Brain pericyte (primary cell): Measurements from ENCODE around the gene CDC14A.
"Not testable (repeated sequence)": the region's sequence is repeated elsewhere in the genome, so short reads cannot be mapped to it uniquely, and the experiment has no call there.

Experiments used
- DNase-seq: peaks from one replicate; pipeline ENCODE4 v3.0.0-alpha.2; 2012; ENCODE audit warnings: low read depth, low spot score

Gene CDC14A

DNA sequence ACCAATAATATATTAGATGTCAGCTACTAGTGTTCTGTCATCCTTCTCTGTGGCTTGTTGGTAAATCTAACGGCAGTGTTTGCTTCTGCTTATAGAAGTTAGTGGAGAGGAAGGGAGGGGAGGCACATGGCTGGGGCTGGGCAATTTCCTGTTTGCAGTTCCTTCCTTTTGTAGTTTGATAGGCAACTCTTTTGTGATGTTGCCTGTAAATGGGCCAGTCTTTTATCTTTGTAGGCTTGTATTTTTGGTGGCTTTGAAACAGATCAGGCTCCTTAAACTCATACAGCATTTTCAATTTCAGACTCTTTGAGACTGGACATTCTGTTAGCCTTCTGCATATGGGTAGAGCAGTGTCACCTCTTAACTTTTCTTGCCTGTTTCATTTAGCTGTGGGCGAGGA is 48.1 kb downstream of the CDC14A start:
- no peak for DNase-seq

DNA sequence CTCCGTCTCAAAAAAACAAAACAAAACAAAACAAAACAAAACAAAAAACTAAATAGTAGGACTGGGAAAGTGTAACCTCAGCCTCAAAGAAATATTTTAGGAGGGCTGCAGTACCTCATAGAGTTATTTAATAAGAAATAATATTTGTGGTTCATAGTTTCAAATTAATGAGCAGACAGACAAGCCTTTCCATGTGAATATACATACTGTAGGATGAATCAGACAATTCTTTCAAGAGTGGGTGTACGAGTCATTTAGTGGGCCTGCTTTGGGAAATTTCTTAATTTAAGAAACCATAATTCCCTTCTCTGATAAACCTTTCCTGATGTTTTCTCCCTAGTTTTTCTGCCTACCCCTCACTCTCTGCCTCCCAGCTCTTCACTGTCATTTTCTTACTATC is 52.5 kb downstream of the CDC14A start:
- DNase-seq: no peak

DNA sequence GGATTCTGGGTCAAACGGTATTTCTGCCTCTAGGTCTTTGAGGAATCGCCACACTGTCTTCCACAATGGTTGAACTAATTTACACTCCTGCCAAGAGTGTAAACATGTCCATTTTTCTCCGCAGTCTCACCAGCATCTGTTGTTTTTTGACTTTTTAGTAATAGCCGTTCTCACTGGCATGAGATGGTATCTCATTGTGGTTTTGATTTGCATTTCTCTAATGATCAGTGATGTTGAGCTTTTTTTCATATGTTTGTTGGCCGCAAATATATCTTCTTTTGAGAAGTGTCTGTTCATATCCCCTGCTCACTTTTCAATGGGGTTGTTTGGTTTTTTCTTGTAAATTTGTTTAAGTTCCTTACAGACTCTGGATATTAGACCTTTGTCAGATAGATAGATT is 53.6 kb downstream of the CDC14A start:
- DNase-seq: not testable (repeated sequence)

DNA sequence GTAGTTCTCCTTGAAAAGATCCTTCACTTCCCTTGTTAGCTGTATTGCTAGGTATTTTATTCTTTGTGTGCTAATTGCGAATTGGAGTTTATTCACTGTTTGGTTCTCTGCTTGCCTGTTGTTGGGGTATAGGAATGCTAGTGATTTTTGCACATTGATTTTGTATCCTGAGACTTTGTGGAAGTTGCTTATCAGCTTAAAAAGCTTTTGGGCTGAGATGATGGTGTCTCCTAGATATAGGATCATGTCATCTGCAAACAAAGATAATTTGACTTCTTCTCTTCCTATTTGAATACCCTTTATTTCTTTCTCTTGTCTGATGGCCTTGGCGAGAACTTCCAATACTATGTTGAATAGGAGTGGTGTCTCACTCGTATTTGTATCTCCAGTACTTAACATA is 55.1 kb downstream of the CDC14A start:
- not testable (repeated sequence) for DNase-seq

DNA sequence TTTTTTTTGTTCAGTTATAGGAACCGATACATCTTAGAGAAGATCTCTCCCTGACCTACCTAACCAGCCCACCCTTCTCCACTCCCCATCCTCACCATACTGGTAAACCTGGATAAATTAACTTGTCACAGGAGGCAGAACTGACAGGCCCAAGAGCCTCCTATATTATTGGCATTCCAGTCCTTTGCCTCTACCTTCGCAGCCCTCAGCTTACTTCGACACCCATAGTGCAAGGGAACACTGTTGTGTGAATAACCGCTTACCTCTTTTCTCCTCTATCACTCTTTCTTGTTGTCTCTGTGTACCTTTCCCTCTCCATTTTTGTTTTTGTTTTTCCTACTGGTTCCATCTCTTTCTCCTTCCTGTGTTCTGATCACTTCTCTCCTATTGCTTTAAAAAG is 58.7 kb downstream of the CDC14A start:
- no peak for DNase-seq

DNA sequence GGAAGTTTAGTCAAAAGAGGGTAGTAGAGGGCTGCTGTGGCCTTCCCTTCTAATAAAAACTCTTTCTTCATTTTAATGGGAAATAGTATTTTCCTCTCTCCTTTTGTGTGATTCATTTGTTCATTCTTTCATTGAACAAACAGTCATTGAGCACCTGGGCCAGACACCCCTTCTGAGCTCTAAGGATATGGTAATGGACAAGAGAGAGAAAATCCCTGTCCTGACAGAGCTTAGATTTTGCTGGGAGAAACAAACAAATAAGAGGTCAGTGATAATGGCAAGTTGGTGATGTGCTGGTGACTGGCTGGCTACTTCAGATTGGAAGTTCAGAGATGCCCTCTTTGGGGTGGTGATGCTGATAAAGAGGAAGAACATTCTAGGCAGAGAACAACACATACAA is 59.3 kb downstream of the CDC14A start:
- no peak for DNase-seq

DNA sequence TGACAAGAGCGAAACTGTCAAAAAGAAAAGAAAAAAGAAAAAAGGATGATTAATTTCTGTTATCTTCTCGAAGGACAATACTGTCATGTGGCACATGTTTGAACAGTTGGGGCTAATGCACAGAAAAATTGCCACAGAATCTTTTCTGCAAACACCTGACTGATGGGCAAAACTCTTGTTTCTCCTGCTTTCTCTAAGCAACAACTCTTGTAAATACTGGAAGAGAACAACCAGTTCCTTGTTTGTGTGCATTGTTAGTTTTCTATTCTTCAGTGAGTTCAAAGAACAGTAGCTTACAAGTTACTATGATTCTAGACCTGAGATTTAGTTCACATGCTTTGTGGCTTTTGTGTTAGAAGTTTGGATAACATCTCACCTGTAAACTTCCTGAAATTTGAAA is 60.7 kb downstream of the CDC14A start:
- DNase-seq: no peak

DNA sequence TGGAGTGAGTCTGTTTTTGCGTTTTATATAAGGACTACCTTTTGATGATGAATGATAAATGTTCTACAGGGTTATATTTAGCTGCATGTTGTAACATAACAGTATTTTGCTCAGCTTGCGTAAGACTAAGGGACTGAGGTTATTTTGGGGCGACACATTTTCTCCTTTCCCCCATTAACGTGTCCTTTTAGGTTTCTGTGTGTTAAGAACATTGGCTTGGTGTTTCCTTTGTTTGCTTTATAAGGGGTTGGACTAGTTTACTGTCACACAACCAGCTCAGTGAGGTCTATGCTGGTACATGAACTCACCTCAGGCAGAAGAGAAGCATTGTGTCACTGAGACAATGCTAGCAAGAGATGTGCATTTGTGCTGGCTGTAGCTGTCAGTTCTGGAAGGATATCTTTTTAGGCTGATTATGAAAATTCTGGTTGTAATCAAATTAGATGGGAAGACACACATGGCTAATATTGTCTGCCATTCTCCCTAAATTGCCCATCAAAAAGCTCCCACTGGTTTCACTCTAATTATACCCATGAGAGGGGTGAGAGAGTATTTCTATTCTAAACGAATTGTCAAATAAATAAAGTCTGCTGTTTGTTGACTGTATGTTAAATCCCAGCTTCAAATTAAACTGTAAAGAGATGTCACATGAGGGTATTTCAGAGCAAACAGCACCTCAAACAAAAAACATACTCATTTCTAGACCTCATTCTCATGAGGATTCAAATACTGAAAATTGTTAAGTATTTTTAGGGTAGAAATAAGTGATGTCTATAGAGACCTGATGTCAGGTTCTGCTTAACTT is 62.6 kb downstream of the CDC14A start:
- no peak for DNase-seq

DNA sequence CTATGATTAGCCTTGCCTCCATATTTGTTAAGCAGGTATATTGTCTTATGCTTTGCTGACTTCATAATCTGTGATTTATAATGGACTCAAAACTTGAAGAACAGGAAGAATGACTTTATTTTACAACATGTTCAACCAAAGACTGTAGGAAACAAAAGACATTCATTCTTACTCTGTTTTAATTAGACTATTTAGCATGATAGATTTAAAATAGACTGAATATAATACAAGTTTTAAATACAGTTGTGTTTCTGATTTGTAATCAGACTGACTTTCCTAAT is 63.1 kb downstream of the CDC14A start:
- no peak for DNase-seq

DNA sequence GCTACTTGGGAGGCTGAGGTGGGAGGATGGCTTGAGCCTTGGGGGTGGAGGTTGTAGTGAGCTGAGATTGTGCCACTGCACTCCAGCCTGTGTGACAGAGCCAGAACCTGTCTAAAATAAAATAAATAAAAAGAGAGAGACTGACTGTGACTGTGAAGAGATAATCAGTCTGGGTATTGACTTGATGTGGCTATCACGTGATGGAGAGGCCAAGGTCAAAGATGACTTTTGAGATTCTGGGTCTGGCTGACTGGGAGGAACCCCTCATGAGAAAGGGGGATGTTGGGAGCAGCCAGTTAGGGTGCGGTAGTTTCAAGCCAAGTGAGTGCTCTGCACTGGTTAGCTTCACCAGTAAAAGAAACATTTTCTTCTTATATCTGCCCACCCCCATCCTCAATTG is 66.8 kb downstream of the CDC14A start:
- no peak for DNase-seq

DNA sequence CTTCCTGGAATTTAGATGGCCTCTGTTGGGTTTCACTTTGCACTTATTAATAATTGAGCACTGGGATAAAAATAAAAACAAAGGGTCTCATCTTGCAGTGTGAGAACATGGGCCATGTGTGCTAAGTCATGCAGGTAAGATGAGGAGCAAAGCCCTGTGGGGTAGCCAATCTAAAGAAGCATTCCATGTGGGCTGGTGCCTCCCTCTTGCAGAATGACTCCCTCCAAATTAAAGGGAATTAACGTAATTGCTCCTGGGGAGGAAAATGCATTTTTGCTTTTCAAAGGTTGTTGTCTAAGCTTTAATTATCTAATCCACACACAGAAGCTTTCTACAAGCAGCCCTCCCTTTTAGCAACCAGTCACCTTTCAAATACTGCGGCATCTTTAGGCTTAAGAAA is 69.8 kb downstream of the CDC14A start:
- DNase-seq: no peak

DNA sequence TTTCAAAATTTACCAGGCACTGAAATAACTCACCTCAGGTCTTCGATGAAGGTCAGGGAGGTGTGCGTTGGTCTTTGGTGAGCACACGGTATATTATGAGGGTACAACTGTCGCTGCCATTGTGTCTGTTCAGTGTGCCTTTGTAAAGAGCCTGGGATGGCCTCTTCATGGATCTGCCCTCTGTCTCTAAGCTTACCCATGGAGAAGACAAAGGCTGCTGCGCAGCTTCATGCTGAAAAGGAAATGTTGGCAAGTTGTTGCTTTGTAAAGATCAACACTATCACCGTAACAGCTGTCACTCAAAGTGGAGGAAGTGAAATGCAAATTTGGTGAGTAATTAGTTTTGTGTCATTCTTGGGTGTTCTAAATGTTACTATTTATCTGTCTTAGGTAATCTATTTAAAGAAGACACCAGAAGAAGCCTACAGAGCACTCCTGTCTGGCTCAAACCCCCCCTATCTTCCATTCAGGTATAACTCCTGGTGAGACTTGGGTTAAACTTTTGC is 71.6 kb downstream of the CDC14A start:
- DNase-seq: no peak

DNA sequence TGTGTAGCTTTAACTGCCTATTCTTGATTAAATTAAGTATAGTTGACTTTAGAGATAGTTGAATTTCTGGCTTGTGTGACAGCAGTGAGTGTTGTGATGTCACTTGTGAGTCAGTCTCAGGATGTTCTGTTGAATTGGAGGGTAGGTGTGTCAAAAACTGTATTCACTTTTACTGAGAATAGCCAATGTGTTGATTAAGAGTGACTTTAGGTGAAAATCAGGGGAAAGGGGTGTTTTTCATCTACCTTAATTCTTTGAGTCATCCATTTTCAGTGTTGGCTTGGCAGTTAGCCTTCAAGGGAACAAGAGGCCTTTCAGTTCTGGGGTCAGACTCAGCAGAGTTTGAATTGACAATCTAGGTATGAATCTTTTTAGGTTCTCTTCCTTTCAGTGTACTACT is 75.9 kb downstream of the CDC14A start:
- no peak for DNase-seq

DNA sequence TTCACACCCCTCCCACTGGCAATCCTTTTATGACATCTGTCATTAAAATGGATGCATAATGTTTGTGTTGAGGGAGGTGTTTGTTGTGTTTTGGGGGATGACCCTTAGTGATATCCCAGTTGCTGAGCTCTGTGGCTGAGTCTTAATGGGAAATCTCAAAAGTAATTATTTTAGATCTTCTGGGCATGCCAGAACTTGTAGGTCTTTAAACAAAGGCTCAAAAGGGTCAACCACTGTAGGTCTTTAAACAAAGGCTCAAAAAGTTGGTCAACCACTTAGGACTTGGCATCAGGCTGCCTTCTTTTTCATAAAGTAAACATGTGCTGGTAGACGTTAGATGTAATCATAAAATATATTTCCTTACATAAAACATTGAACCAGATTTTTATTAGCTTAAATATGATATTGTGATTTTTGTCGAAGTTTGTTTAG is 78.0 kb downstream of the CDC14A start:
- no peak for DNase-seq

DNA sequence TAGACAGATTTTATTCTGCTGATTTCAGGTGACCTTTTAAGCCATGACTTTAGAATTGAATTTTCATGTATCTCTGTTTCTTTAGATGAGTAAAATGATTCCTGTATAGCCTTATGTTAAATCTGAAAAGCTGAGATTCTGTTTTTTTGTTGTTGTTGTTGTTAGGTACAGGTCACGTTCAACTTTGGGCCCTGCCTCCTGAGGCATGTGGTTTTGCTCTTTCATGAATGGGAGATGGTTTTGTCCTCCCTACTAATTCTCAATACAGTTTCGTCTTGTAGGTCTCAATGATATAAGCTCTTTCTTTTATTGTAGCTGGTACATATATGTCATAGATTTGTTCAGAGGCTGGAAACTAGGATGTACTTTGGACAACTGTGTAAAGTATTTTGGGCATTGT is 79.6 kb downstream of the CDC14A start:
- DNase-seq: no peak

DNA sequence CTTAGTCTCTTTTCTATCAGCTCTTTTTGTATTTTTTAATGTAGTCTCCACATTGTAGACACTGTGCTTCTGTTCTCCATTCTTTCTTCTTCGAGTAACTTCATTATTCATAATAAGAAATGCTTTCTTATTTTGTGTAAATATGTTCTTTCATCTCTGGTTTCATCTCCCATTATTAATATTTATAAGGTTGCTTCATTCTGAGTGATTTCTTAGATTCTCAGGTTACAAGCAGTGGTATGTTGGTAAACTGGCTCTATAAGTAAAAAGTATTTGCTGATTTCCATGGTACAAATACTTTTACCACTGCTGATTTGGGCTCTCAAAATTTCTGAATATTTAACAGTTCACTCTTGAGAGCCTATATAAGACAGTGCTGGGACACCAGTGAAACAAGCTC is 81.3 kb downstream of the CDC14A start:
- no peak for DNase-seq

DNA sequence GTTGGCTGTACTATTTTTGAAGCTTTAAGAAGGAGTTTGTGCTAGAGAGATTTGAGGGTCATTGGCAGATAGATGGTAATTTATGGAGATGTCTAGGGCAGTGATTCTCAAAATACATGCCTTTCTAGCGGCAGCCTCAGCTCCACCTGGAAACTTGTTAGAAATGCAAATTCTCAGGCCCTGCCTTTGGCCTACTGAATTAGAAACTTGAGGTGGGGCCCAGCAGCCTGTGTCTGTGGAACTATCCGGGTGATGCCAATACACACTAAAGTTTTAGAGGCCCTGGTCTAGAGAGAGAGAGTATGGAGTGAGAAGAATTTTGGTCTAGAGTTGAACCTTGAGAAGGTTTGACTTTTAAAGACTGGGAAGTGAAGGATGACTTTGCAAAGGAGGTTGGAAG is 82.5 kb downstream of the CDC14A start:
- no peak for DNase-seq

DNA sequence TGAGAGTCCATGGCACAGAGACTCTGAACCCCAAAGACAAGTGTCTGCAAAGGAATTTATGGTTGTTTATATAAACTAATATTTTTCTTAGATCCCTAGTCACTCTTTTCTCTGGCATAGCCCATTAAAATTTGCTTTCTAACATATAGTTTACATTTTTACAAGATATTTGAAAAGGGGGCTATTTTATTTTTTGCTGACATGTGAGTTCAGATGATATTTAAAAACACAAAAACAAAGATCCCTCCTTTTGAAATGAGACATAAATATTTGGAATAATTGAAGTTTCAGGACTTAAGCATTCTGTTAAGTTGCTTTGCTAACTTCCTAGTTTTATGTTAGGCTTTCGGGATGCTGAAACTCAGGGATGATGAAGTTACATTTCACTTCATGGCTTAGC is 86.1 kb downstream of the CDC14A start:
- no peak for DNase-seq

DNA sequence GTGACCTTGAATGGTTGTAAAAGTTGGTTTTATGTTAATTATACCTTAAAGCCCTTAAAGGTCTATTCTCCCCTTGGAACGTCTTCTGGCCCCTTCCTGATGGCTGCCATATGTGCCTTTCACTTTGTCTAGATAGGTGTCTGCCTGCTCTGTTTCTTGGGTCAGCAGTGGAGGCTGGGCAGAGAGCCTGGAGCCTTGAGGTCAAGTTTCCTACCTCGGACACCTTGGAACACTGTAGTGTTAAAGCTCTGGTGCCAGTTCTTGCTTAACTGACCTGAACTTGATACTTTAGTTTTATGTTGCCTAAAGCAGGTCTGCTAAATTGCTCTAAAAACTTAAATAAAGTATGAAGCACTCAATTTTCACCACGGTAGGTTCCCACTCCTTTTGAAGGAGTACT is 86.5 kb downstream of the CDC14A start:
- DNase-seq: no peak

DNA sequence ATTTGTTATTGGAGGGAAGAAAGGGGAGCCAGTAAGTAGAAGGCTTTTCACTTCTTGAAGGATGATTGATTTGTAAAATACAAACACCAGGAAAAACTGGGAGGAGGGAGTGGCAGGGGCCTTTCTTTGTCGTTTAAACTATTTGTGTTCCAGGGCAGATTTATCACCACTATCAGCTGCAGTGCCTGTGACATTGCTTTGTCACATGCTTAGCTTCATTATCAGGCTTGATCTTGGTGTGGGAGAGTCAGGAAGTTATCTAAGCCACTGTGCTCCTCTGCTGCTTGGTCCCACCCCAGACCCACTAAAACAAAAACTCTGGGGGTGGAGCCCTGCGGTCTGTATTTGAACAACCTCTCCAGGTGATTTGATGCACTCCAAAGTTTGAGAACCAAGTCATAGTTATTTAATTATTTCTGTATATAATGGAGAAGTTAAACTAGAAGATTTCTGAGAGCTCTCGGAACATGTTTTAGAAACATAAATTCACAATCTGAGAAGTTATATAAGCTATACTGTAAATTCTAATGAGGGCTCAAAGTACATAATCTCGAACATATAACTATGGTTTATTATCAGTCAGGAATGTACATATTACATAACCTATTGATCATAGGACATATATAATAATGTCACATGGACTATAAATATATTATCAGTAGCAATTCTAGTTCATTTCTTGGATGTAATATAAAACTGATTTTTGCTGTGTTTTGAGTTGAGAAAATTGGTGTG is 87.9 kb downstream of the CDC14A start:
- no peak for DNase-seq

DNA sequence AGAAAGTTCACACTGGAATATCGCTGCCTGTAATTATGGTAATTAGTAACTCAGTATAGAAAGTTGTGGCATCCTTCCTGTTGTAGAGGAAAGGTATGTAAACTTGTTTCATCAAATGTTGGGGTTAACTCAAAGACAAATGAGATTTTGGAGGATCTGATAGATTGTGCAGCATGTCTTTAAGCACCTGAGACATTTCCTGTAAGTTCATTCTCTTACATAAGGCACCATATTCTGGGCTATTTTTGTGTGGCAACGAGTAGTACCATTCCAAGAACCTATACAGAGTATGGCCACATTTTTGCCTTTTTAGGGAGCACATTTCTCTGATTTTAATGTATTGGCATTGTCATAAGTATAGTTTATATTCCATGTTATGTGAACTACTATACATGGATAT is 88.8 kb downstream of the CDC14A start:
- no peak for DNase-seq

DNA sequence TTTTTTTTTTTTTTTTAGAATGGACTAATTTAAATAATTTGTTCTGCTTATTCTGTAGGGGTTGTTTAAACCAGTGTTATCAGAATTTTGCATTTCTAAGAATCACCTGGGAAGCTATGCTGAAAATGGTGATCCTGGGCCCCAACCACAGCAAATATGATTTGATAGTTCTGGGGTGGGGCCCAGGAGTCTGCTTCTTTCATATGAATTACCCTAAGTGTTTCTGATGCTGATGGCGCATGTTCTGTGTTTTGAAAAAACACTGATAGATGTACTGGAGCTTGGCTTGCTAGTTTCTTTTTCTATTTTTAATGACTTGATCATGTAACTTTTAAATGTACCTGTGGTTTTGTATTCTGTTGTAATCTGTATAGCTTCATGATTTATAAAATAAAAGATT is 89.3 kb downstream of the CDC14A start:
- DNase-seq: no peak

DNA sequence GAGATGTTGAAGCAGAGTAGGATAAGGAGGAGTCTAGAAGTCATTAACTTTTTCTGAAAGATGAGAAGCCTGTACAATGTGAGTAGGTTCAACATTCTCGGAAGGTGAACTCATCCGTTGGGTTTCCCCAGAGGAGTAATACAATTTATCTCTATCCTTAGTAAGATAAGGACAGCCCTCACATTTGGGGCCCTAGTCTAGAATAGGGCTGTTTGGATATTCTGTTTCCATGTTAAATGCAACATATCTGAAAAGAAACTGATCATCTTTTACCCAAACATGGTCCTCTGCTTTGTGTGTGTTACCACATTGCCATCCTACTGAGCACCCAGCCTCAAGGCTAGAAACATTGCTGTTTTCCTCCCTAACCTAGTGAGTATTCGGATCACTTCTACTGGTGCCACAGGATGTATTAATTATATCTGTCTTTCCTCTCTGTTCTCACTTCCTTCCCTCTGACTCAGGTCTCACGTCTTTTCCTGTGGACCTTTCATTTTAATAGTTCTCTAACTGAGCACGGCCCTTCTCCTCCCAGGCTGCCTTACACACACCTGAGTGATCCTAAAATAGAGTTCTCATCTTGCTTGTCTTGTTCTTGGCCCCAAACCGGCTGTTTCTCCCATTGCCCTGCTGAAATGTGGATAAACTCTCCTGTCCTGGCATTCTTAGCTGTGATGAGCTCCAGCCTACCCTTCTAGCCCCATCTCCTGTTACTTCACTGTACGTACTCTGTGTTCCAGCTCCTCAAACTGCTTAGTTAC is 91.7 kb downstream of the CDC14A start:
- DNase-seq: no peak
